Thyroid gland (tissue), 4 donors: Measurements from ENCODE around the gene BDH1.

Experiments
- CTCF ChIP-seq, 6 experiments: fragments of 200-600 bp in 3 of 6; fragments of 450-650 bp in 3 of 6; sonication (generic) in 3 of 6; IDR thresholded peaks; one replicate each; pipeline ENCODE4 v1.5.1; 2016 to 2019; ENCODE audit warnings: antibody characterized with exemption in 6 of 6, mild to moderate bottlenecking in 2 of 6, inconsistent platforms in 1 of 6, moderate library complexity in 1 of 6
- POLR2A ChIP-seq, 2 donors: fragments of 450-650 bp; IDR thresholded peaks; one replicate each; pipeline ENCODE4 v1.6.1; 2017; ENCODE audit warnings: antibody characterized with exemption in 2 of 2, mild to moderate bottlenecking in 2 of 2, moderate library complexity in 1 of 2

DNA sequence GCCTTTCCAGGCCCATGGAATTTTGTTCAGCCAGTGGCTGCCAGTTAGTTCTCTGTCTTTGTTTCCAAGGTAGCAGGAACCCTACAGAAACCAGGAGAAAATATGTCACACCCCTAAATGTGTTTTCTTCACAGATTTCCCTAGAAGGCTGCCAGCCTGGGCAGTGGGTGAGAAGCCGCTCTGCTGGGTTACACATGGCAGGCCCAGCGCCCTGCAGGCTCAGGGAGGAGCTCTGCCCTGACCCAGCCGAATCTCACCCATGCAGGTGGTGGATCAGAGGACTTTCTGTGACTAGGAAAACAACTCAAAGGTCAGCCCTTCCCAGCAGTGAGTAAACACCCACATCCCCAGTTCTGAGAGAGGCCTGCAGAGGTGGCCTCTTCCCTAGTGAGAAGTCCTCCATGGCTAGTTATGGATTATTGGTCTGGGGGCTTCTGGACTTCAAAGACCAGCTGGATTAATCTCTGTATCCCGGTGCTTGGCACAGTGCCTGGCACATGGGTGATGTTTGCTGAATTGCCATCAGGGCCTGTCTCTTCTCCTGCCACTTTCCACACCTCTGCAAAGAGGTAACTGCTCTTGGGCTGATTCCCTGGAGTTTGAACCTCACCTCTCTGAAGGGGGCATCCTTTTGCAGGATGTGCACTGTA lies 34.7 kb upstream of the BDH1 start:
- TF ChIP-seq CTCF (IDR thresholded peaks at IDR 0.05) (no peak), POLR2A (IDR thresholded peaks at IDR 0.05) (no peak)
